Measurements from ENCODE around the gene PAEP.

PAEP gene

GRCh38 chr9:135587658-135588057 is 26.1 kb downstream of the PAEP start:
- WGBS (ENCODE audit: insufficient coverage, insufficient read length) = no CpG with 5 or more reads among the region's 7 CpGs

GRCh38 chr9:135588371-135588770 is 26.8 kb downstream of the PAEP start:
- WGBS (ENCODE audit: insufficient coverage, insufficient read length) = no CpG with 5 or more reads among the region's 9 CpGs
- DNase-seq (ENCODE audit: low read depth, low spot score) = no peak
- no peaks in the 10 kb centered on the region for H3K27me3 ChIP-seq (ENCODE audit: control insufficient read depth, insufficient read depth, low read length)

More at GRCh38 chr9:135587658-135588057, 26.1 kb downstream of the PAEP start:
- Histone ChIP-seq H3K4me1 (ENCODE audit: control insufficient read depth, insufficient read depth, low read length) (no peaks in the 10 kb centered on the region), H3K36me3 (ENCODE audit: control insufficient read depth, insufficient read depth, low read length) (no peaks in the 10 kb centered on the region), H3K27ac (ENCODE audit: low read length) (no peak overlapping the region), H3K4me3 (ENCODE audit: low read length) (no peak overlapping the region), H3K9me3 (ENCODE audit: control insufficient read depth, insufficient read depth, low read length) (no peaks in the 10 kb centered on the region), H3K27me3 (ENCODE audit: control insufficient read depth, insufficient read depth, low read length) (no peaks in the 10 kb centered on the region)
- DNase-seq (ENCODE audit: low read depth, low spot score) = no peak

GRCh38 chr9:135588886-135589595 is 27.5 kb downstream of the PAEP start:
- H3K9me3 ChIP-seq (ENCODE audit: control insufficient read depth, insufficient read depth, low read length) = no peaks in the 10 kb centered on the region
- WGBS (ENCODE audit: insufficient coverage, insufficient read length) = no CpG with 5 or more reads among the region's 20 CpGs
- no peak for DNase-seq (ENCODE audit: low read depth, low spot score)
- H3K4me3 ChIP-seq (ENCODE audit: low read length) = no peak overlapping the region
- no peaks in the 10 kb centered on the region for H3K36me3 ChIP-seq (ENCODE audit: control insufficient read depth, insufficient read depth, low read length)
- no peak overlapping the region for H3K27ac ChIP-seq (ENCODE audit: low read length)
- no peaks in the 10 kb centered on the region for H3K4me1 ChIP-seq (ENCODE audit: control insufficient read depth, insufficient read depth, low read length)
- no peaks in the 10 kb centered on the region for H3K27me3 ChIP-seq (ENCODE audit: control insufficient read depth, insufficient read depth, low read length)

More at GRCh38 chr9:135588371-135588770, 26.8 kb downstream of the PAEP start:
- H3K4me3 ChIP-seq (ENCODE audit: low read length) = no peak overlapping the region
- no peak overlapping the region for H3K27ac ChIP-seq (ENCODE audit: low read length)
- H3K36me3 ChIP-seq (ENCODE audit: control insufficient read depth, insufficient read depth, low read length) = no peaks in the 10 kb centered on the region
- H3K4me1 ChIP-seq (ENCODE audit: control insufficient read depth, insufficient read depth, low read length) = no peaks in the 10 kb centered on the region
- H3K9me3 ChIP-seq (ENCODE audit: control insufficient read depth, insufficient read depth, low read length) = no peaks in the 10 kb centered on the region

- H3K9me3 ChIP-seq (ENCODE audit: control insufficient read depth, insufficient read depth, low read length) = no peaks in the 10 kb centered on the region
- H3K27ac ChIP-seq (ENCODE audit: low read length) = no peak overlapping the region
- H3K4me3 ChIP-seq (ENCODE audit: low read length) = no peak overlapping the region
- no peak for DNase-seq (ENCODE audit: low read depth, low spot score)
- no peaks in the 10 kb centered on the region for H3K4me1 ChIP-seq (ENCODE audit: control insufficient read depth, insufficient read depth, low read length)
- WGBS (ENCODE audit: insufficient coverage, insufficient read length) = no CpG with 5 or more reads among the region's 15 CpGs
- no peaks in the 10 kb centered on the region for H3K36me3 ChIP-seq (ENCODE audit: control insufficient read depth, insufficient read depth, low read length)
- H3K27me3 ChIP-seq (ENCODE audit: control insufficient read depth, insufficient read depth, low read length) = no peaks in the 10 kb centered on the region
Observed at GRCh38 chr9:135589596-135590485, 28.3 kb downstream of the PAEP start.

GRCh38 chr9:135590486-135591079 is 29.0 kb downstream of the PAEP start:
- Histone ChIP-seq H3K4me3 (ENCODE audit: low read length) (no peak overlapping the region), H3K27me3 (ENCODE audit: control insufficient read depth, insufficient read depth, low read length) (no peaks in the 10 kb centered on the region)
- no CpG with 5 or more reads among the region's 25 CpGs for WGBS (ENCODE audit: insufficient coverage, insufficient read length)

GRCh38 chr9:135591506-135592330 is 30.2 kb downstream of the PAEP start:
- no peaks in the 10 kb centered on the region for H3K36me3 ChIP-seq (ENCODE audit: control insufficient read depth, insufficient read depth, low read length)
- no CpG with 5 or more reads among the region's 22 CpGs for WGBS (ENCODE audit: insufficient coverage, insufficient read length)

More at GRCh38 chr9:135590486-135591079, 29.0 kb downstream of the PAEP start:
- Histone ChIP-seq H3K4me1 (ENCODE audit: control insufficient read depth, insufficient read depth, low read length) (no peaks in the 10 kb centered on the region), H3K9me3 (ENCODE audit: control insufficient read depth, insufficient read depth, low read length) (no peaks in the 10 kb centered on the region), H3K36me3 (ENCODE audit: control insufficient read depth, insufficient read depth, low read length) (no peaks in the 10 kb centered on the region), H3K27ac (ENCODE audit: low read length) (no peak overlapping the region)
- DNase-seq (ENCODE audit: low read depth, low spot score) = no peak

GRCh38 chr9:135592331-135592590 is 30.7 kb downstream of the PAEP start:
- H3K9me3 ChIP-seq (ENCODE audit: control insufficient read depth, insufficient read depth, low read length) = no peaks in the 10 kb centered on the region
- no peaks in the 10 kb centered on the region for H3K27me3 ChIP-seq (ENCODE audit: control insufficient read depth, insufficient read depth, low read length)
- no peak for DNase-seq (ENCODE audit: low read depth, low spot score)
- H3K36me3 ChIP-seq (ENCODE audit: control insufficient read depth, insufficient read depth, low read length) = no peaks in the 10 kb centered on the region
- H3K27ac ChIP-seq (ENCODE audit: low read length) = no peak overlapping the region
- WGBS (ENCODE audit: insufficient coverage, insufficient read length) = no CpG with 5 or more reads among the region's 5 CpGs
- H3K4me1 ChIP-seq (ENCODE audit: control insufficient read depth, insufficient read depth, low read length) = no peaks in the 10 kb centered on the region
- no peak overlapping the region for H3K4me3 ChIP-seq (ENCODE audit: low read length)

More at GRCh38 chr9:135591506-135592330, 30.2 kb downstream of the PAEP start:
- no peak overlapping the region for H3K4me3 ChIP-seq (ENCODE audit: low read length)
- H3K27me3 ChIP-seq (ENCODE audit: control insufficient read depth, insufficient read depth, low read length) = no peaks in the 10 kb centered on the region
- H3K27ac ChIP-seq (ENCODE audit: low read length) = no peak overlapping the region
- no peaks in the 10 kb centered on the region for H3K9me3 ChIP-seq (ENCODE audit: control insufficient read depth, insufficient read depth, low read length)
- no peaks in the 10 kb centered on the region for H3K4me1 ChIP-seq (ENCODE audit: control insufficient read depth, insufficient read depth, low read length)
- DNase-seq (ENCODE audit: low read depth, low spot score) = no peak

GRCh38 chr9:135592625-135593024 is 31.1 kb downstream of the PAEP start:
- WGBS (ENCODE audit: insufficient coverage, insufficient read length) = no CpG with 5 or more reads among the region's 13 CpGs
- H3K27ac ChIP-seq (ENCODE audit: low read length) = no peak overlapping the region
- H3K4me1 ChIP-seq (ENCODE audit: control insufficient read depth, insufficient read depth, low read length) = no peaks in the 10 kb centered on the region
- no peak for DNase-seq (ENCODE audit: low read depth, low spot score)
- no peaks in the 10 kb centered on the region for H3K27me3 ChIP-seq (ENCODE audit: control insufficient read depth, insufficient read depth, low read length)
- H3K36me3 ChIP-seq (ENCODE audit: control insufficient read depth, insufficient read depth, low read length) = no peaks in the 10 kb centered on the region
- no peaks in the 10 kb centered on the region for H3K9me3 ChIP-seq (ENCODE audit: control insufficient read depth, insufficient read depth, low read length)
- no peak overlapping the region for H3K4me3 ChIP-seq (ENCODE audit: low read length)

GRCh38 chr9:135596211-135596610 is 34.7 kb downstream of the PAEP start:
- no peaks in the 10 kb centered on the region for H3K27me3 ChIP-seq (ENCODE audit: control insufficient read depth, insufficient read depth, low read length)
- H3K9me3 ChIP-seq (ENCODE audit: control insufficient read depth, insufficient read depth, low read length) = no peaks in the 10 kb centered on the region
- no peak for DNase-seq (ENCODE audit: low read depth, low spot score)
- H3K27ac ChIP-seq (ENCODE audit: low read length) = no peak overlapping the region
- H3K4me1 ChIP-seq (ENCODE audit: control insufficient read depth, insufficient read depth, low read length) = no peaks in the 10 kb centered on the region
- H3K4me3 ChIP-seq (ENCODE audit: low read length) = no peak overlapping the region
- H3K36me3 ChIP-seq (ENCODE audit: control insufficient read depth, insufficient read depth, low read length) = no peaks in the 10 kb centered on the region
- no CpG with 5 or more reads among the region's 2 CpGs for WGBS (ENCODE audit: insufficient coverage, insufficient read length)

- H3K9me3 ChIP-seq (ENCODE audit: control insufficient read depth, insufficient read depth, low read length) = no peaks in the 10 kb centered on the region
- H3K27ac ChIP-seq (ENCODE audit: low read length) = no peak overlapping the region
- H3K27me3 ChIP-seq (ENCODE audit: control insufficient read depth, insufficient read depth, low read length) = no peaks in the 10 kb centered on the region
- peaks cover 3% of the 10 kb centered on the region for H3K4me1 ChIP-seq (ENCODE audit: control insufficient read depth, insufficient read depth, low read length)
- no peak overlapping the region for H3K4me3 ChIP-seq (ENCODE audit: low read length)
- no peaks in the 10 kb centered on the region for H3K36me3 ChIP-seq (ENCODE audit: control insufficient read depth, insufficient read depth, low read length)
- no CpG with 5 or more reads among the region's 5 CpGs for WGBS (ENCODE audit: insufficient coverage, insufficient read length)
- DNase-seq (ENCODE audit: low read depth, low spot score) = no peak
Observed at GRCh38 chr9:135600296-135600817, 38.8 kb downstream of the PAEP start.
